PC-3 (cell line): ENCODE measurements around the gene LRR1.

ENCODE experiments used
- CTCF ChIP-seq: fragments of 300-600 bp; sonication (generic); conservative IDR thresholded peaks from 2 replicates; pipeline ENCODE4 v1.5.1; 2017; ENCODE audit warnings: antibody characterized with exemption, low read depth, mild to moderate bottlenecking, low read length
- EZH2 ChIP-seq: fragments of 300-600 bp; sonication (generic); IDR thresholded peaks from one replicate; pipeline ENCODE4 v1.6.1; 2017; ENCODE audit warnings: antibody characterized with exemption, mild to moderate bottlenecking, low read length; ENCODE audit not compliant: unreplicated experiment
- EZH2phosphoT487 ChIP-seq: fragments of 300-600 bp; sonication (generic); IDR thresholded peaks from 2 replicates; pipeline ENCODE4 v1.6.1; 2018; ENCODE audit warnings: mild to moderate bottlenecking, antibody characterized with exemption, low read length, borderline replicate concordance

GRCh38 chr14:49549881-49550280, 48.9 kb upstream of the LRR1 start:
- TF ChIP-seq CTCF (no peak), EZH2 (no peak), EZH2phosphoT487 (no peak)
